Esophagus (tissue), 2 donors: ENCODE measurements around the gene DSPP. TPM values are rescaled to one million over a fixed set of nuclear protein-coding genes. Genes with fewer than 3 reads are reported as not detected.
"Not testable (repeated sequence)": the region's sequence is repeated elsewhere in the genome, so short reads cannot be mapped to it uniquely, and the experiment has no call there.

Source experiments
- H3K27ac ChIP-seq, 2 donors: one replicate each; pipeline ENCODE4 v1.5.1; 2013; ENCODE audit warnings: low read depth in 2 of 2, mild to moderate bottlenecking in 2 of 2, inconsistent platforms in 1 of 2, low read length in 1 of 2, moderate library complexity in 1 of 2
- H3K27me3 ChIP-seq, 2 donors: one replicate each; pipeline ENCODE4 v1.6.1; 2013; ENCODE audit warnings: low read length in 2 of 2, control low read depth in 1 of 2, mild to moderate bottlenecking in 1 of 2; ENCODE audit not compliant: insufficient read depth in 2 of 2, control insufficient read depth in 1 of 2
- H3K36me3 ChIP-seq, 2 donors: one replicate each; pipeline ENCODE4 v1.6.1; 2013; ENCODE audit warnings: low read length in 1 of 2; ENCODE audit not compliant: control insufficient read depth in 2 of 2, insufficient read depth in 2 of 2
- H3K4me1 ChIP-seq, 2 donors: one replicate each; pipeline ENCODE4 v1.6.1; 2013; ENCODE audit warnings: low read length in 1 of 2; ENCODE audit not compliant: control insufficient read depth in 2 of 2, insufficient read depth in 2 of 2
- H3K4me3 ChIP-seq, 2 donors: one replicate each; pipeline ENCODE4 v1.5.1; 2013; ENCODE audit warnings: low read length in 2 of 2, mild to moderate bottlenecking in 2 of 2, low read depth in 1 of 2, moderate library complexity in 1 of 2
- H3K9me3 ChIP-seq, 2 donors: one replicate each; pipeline ENCODE4 v1.6.1; 2013; ENCODE audit warnings: mild to moderate bottlenecking in 2 of 2, low read depth in 1 of 2, low read length in 1 of 2, moderate library complexity in 1 of 2; ENCODE audit not compliant: control insufficient read depth in 2 of 2, insufficient read depth in 1 of 2
- WGBS, 2 donors: extraction: QIAGEN DNeasy Blood & Tissue Kit; methylation state at CpG; one replicate each; pipeline ENCODE4 v1.1.7; 2013; 5-methylcytosine and 5-hydroxymethylcytosine counted together
- polyA plus RNA-seq, 2 donors: library from polyadenylated mRNA; stranded (reverse); fragments of 200-250 nt; gene quantifications; one replicate each; pipeline ENCODE4 v1.2.3, GENCODE V29; 2013
- donor health status: healthy with polysubstance abuse.
- donor health status: Bipolar disorder and iron deficiency.

Gene DSPP
- not detected for polyA plus RNA-seq

DNA sequence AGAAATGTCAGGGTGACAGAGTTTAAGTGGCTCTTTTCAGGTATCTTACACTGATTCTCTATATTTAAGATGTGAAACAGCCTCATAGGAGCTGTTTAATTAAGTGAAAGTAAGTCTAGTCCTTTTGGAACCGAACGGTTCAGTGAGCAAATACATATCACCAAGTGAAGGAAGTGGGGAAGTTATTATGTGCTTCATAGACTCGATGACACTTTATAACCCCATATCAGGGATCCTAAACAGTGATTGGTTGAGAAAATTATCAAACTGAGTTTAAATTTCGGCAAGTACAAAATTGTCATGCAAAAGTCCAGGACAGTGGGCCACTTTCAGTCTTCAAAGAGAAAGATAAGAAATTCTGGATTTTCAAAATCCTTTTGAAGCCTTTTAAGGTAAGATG, at the start of gene DSPP:
Gene DSPP, plus strand, starts transcription at position 301 of the 400 bp plus-strand sequence. CDS start 2,380 bp downstream, outside the sequence.
- Histone ChIP-seq H3K4me1 (no peaks in the 10 kb centered on the region), H3K27ac (no peak within 1 kb of the TSS), H3K4me3 (no peak within 1 kb of the TSS), H3K27me3 (no peaks in the 10 kb centered on the region), H3K36me3 (no peaks in the 10 kb centered on the region), H3K9me3 (no peaks in the 10 kb centered on the region)
- WGBS, 2 donors, result 83 to 86% methylated on average over 4 of the region's 4 CpGs

DNA sequence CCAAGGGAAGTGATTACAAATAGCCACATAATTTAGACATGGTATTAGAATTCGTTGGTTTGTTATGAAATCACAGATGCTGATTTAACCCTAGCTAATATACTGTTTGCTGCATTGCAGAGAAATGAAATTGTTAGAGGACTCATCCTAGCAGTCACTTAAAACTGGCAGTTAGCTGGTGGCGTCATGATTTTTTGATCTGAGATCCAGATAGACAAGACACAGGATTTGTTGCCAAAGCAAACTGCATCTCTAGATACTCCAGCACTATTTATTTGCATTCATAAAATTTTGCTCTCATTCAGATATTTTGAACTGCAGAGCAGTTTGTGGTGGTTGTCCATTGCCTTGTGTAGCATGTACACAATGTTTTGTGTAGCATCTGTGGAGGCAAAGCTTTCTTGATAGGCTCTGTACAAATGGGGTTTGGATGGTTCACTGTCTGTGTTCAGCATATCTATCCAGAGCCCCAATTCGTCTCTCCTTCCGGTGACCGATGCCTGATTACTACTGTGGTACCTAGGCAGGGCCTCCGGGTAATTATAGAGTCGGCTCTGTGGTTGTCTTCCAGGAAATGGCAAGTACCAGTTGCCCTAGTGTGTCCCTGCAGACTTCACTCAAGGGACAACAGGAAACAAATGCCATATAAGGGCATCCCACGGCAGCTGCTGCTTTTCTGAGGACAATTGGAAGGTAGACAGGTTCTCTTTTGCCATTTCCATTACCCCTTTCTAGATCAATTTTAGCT, 49.1 kb upstream of the DSPP start:
- Histone ChIP-seq H3K4me1 (no peaks in the 10 kb centered on the region), H3K27me3 (no peaks in the 10 kb centered on the region), H3K9me3 (no peaks in the 10 kb centered on the region), H3K36me3 (no peaks in the 10 kb centered on the region), H3K4me3 (no peak overlapping the region), H3K27ac (no peak overlapping the region)
- WGBS, 2 donors, result 59 to 61% methylated on average over 8 of the region's 8 CpGs

DNA sequence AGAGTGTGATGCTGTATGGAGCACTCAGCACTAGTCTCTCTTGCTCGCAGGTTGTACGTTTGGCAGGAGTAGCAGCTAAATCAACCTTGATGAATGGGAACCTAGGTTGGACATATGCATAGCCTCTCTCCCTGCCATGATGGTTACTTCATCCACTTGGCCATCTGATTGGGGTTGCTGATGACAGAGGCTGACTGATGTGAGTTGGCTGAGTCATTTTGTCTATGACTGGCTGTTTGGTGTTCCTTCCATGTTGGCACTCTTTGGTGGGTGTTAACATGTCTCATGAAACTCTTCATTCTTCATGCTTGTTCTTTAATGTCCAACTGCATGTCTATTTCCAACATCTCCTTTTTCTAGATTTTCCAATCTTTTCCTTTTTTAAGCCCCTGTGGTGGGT, 47.5 kb upstream of the DSPP start:
- H3K36me3 ChIP-seq, result no peaks in the 10 kb centered on the region
- no peak overlapping the region for H3K4me3 ChIP-seq
- no peak overlapping the region for H3K27ac ChIP-seq
- WGBS, 2 donors, result 91 to 97% methylated on average over 2 of the region's 2 CpGs
- H3K27me3 ChIP-seq, result no peaks in the 10 kb centered on the region
- H3K4me1 ChIP-seq, result no peaks in the 10 kb centered on the region
- H3K9me3 ChIP-seq, result no peaks in the 10 kb centered on the region

DNA sequence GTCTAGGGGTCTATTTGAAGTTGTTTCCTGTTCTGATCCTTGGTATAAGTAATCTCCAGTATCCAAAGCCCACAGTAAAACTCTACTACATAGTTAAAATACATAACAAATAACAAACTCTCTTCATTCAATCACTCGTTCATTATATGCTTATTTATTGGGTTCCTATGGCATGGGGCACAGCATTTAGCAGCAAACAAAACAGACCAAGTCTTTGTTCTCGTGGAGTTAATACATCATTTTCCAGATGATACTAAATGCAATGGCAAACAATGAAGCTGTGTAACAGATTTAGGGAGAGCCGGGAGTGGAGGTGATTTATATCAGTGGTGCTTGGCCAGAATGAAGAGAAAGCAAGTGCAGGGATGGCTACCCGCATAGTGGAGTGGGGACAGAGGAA, 42.6 kb upstream of the DSPP start:
- WGBS, 2 donors, result 77 to 83% methylated on average over 4 of the region's 4 CpGs
- Histone ChIP-seq H3K36me3 (no peaks in the 10 kb centered on the region), H3K27ac (no peak overlapping the region), H3K9me3 (no peaks in the 10 kb centered on the region), H3K4me3 (no peak overlapping the region), H3K27me3 (no peaks in the 10 kb centered on the region), H3K4me1 (no peaks in the 10 kb centered on the region)

DNA sequence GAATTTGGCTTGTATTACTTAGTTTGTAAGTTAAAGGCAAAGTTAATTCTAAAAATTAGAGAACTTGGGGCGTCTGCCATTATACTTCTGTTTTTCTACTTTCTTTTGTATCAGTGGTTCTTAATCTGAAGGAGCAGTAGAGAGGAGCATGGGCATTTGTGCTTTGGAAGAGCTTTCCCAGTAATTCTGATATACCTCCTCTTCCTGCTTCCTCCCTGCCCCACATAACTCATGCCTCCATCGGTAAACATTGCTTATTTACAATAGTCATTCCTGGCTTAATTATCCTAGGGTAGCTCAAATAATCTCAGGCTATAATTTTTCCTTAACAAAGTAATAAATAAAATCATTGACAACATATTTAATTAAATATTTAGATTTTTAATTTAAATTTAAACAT, 42.1 kb upstream of the DSPP start:
- Histone ChIP-seq H3K4me1 (no peaks in the 10 kb centered on the region), H3K36me3 (no peaks in the 10 kb centered on the region), H3K27me3 (no peaks in the 10 kb centered on the region), H3K9me3 (no peaks in the 10 kb centered on the region), H3K27ac (no peak overlapping the region), H3K4me3 (no peak overlapping the region)
- WGBS, 2 donors, result 56 to 57% methylated on average over 2 of the region's 2 CpGs

DNA sequence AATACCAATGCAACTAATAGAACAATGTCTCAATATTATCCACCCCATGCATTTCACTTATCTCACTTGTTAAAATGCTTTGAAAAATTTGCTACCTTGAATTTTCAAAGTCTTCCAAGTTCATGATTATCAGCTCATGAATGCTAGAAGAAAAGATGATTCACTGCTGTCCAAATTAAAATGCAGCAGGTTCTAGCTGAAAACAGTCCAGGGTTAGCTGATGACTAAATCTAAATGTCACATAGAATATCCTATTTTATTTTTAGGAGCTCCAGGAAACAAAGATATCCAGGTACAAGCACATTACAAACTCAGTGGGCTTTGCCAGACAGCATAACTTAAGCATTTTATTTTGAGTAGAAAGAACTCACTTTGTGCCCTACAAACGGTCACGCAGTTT, 41.1 kb upstream of the DSPP start:
- H3K27ac ChIP-seq, result no peak overlapping the region
- H3K4me1 ChIP-seq, result no peaks in the 10 kb centered on the region
- H3K9me3 ChIP-seq, result no peaks in the 10 kb centered on the region
- no peaks in the 10 kb centered on the region for H3K27me3 ChIP-seq
- H3K36me3 ChIP-seq, result no peaks in the 10 kb centered on the region
- WGBS, 2 donors, result 84 to 86% methylated on average over 2 of the region's 2 CpGs
- no peak overlapping the region for H3K4me3 ChIP-seq

DNA sequence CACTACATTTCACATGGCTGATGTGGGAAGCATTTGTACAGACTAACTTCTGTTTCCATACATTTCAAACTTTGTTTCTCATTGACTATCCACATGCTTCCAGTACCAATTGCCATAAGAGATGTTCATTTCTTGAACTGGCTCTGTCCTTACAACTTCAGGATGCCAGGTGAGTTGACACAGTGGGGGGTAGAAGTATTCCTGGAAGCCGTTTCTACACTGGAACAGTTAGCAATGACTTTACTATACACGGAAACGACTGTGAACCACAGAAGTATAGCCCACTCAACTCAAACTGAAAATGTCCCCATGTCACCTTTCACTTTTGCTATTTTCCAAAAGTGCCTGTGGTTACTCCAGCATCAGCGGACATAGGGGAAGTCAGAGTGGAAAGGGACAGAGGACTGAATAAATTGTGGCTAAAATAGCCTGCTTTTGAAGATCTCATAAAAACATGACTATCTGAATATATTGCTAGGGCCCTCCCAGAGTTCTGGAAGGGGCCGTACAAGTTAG, 38.0 kb upstream of the DSPP start:
- H3K4me1 ChIP-seq, result no peaks in the 10 kb centered on the region
- H3K4me3 ChIP-seq, result no peak overlapping the region
- 72 to 79% methylated on average over 5 of the region's 5 CpGs for WGBS, 2 donors
- H3K27me3 ChIP-seq, result no peaks in the 10 kb centered on the region
- no peaks in the 10 kb centered on the region for H3K9me3 ChIP-seq
- no peak overlapping the region for H3K27ac ChIP-seq
- no peaks in the 10 kb centered on the region for H3K36me3 ChIP-seq

DNA sequence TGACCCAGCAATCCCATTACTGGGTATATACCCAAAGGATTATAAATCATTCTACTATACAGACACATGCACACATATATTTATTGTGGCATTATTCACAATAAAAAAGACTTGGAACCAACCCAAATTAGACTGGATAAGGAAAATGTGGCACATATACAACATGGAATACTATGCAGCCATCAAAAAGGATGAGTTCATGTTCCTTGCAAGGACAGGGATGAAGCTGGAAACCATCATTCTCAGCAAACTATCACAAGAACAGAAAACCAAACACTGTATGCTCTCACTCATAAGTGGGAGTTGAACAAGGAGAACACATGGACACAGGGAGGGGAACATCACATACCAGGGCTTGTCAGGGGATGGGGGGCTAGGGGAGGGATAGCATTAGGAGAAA, 34.0 kb upstream of the DSPP start:
- H3K9me3 ChIP-seq, H3K4me3 ChIP-seq, H3K27me3 ChIP-seq, H3K36me3 ChIP-seq, H3K27ac ChIP-seq, H3K4me1 ChIP-seq: not testable (repeated sequence)

DNA sequence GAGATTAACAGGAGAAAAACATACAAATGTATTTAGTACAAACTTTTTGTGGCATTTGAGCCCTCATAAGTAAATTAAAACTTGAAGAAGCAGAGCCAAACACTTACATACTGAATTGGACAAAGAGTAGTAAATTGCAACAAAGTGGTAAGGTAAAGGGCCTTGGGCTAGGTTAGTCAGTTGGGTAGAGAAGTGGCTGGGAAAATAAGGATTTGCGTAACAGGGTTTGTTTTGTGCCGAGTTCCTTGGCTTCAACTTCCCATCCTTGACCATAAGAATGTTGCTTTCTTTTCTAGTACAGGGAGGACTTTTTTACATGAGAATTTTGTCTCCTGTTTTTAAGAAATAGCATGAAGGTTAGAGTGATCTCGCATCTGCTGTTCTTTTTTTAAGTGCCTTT, 33.3 kb upstream of the DSPP start:
- Histone ChIP-seq H3K27ac (no peak overlapping the region), H3K4me3 (no peak overlapping the region)
- 56 to 66% methylated on average over 3 of the region's 3 CpGs for WGBS, 2 donors

DNA sequence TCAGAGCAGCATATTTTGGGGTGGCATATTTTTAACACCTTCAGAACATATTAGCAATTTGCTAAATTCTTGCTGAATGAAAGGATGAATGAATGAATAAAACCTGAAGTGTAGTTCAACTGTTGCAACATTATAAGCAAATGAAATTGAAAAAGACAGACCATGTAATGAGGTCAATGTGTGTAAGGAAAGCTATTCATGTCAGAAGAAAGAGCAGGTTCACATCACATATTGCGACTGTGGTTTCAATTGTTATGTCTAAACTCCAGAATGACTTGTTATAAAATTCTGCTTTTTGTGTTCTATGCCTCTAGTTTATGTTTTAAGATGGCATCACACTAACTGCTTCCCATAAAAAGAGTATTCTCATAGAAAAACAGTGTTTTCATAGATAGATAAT, 32.9 kb upstream of the DSPP start:
- H3K9me3 ChIP-seq, result no peaks in the 10 kb centered on the region
- WGBS, 2 donors, result 86 to 97% methylated on average over 1 of the region's 1 CpG
- H3K4me3 ChIP-seq, result no peak overlapping the region
- H3K27ac ChIP-seq, result no peak overlapping the region
- H3K4me1 ChIP-seq, result no peaks in the 10 kb centered on the region
- H3K27me3 ChIP-seq, result no peaks in the 10 kb centered on the region
- no peaks in the 10 kb centered on the region for H3K36me3 ChIP-seq

More for the DNA sequence above, 33.3 kb upstream of the DSPP start:
- Histone ChIP-seq H3K27me3 (no peaks in the 10 kb centered on the region), H3K36me3 (no peaks in the 10 kb centered on the region), H3K4me1 (no peaks in the 10 kb centered on the region), H3K9me3 (no peaks in the 10 kb centered on the region)
